Loucy (cell line): ENCODE data around the gene GIT1.

Source experiments
- EZH2phosphoT487 ChIP-seq: fragments of 200-600 bp; IDR thresholded peaks from 2 replicates; pipeline ENCODE4 v1.6.1; 2018; ENCODE audit warnings: antibody characterized with exemption, mild to moderate bottlenecking, moderate library complexity, borderline replicate concordance
- TF ChIP-seq, protein P1 (sequence below): fragments of 200-600 bp; sonication (generic); conservative IDR thresholded peaks from 2 replicates; pipeline ENCODE4 v1.5.1; 2014; ENCODE audit warnings: mild to moderate bottlenecking, antibody characterized with exemption, low read length

DNA sequence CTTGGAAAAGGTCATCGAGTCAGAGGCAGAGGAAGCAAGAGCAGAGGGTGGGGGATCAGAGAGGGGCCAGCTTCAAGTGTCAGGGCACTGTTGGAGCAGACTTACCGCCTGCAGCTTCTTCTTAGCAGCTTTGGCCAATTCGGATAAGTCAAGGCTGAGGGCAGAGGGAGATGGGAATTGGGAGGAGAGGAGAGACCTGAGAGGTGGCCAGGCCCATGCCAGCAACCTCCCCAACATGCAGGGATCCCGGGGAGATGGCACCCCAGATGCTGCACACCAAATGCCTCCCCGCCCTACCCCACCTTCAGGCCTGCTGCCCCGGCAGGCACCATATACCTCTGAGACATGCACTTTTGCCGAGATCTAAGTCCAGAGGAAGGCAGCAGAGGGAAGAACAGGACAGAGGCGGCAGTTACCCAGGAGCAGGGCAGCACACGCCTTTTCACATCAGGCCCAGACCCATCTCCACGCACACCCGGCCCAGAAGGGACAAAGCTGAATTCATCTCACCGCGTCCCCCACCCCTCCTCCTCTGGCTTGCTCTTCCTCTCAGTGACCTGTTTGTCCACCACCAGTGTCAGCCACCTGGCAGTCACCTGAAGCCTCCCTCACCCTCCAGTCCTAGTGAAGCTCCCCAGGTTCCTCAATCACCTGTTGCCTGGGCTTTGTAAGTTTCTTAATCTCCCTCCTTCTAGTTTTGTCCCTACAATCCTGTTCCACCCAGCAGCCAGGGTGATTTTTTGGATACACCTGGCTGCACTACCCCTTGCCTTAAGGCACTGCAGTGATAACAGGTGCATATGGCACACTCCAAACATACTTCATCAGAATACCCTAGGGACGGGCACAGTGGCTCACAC is 10.6 kb downstream of the GIT1 start:
- TF ChIP-seq, protein P1, sequence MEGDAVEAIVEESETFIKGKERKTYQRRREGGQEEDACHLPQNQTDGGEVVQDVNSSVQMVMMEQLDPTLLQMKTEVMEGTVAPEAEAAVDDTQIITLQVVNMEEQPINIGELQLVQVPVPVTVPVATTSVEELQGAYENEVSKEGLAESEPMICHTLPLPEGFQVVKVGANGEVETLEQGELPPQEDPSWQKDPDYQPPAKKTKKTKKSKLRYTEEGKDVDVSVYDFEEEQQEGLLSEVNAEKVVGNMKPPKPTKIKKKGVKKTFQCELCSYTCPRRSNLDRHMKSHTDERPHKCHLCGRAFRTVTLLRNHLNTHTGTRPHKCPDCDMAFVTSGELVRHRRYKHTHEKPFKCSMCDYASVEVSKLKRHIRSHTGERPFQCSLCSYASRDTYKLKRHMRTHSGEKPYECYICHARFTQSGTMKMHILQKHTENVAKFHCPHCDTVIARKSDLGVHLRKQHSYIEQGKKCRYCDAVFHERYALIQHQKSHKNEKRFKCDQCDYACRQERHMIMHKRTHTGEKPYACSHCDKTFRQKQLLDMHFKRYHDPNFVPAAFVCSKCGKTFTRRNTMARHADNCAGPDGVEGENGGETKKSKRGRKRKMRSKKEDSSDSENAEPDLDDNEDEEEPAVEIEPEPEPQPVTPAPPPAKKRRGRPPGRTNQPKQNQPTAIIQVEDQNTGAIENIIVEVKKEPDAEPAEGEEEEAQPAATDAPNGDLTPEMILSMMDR: no peak
- TF ChIP-seq EZH2phosphoT487: no peak
